NCI-H2227 treated with DMSO at 0.1 percent for 48 hours (cell line): ENCODE data around the gene TANGO2.

Experiments used
- DNase-seq: peaks from one replicate; lab custom pipeline; 2025; lab: John Stamatoyannopoulos, UW

The TANGO2 gene

DNA sequence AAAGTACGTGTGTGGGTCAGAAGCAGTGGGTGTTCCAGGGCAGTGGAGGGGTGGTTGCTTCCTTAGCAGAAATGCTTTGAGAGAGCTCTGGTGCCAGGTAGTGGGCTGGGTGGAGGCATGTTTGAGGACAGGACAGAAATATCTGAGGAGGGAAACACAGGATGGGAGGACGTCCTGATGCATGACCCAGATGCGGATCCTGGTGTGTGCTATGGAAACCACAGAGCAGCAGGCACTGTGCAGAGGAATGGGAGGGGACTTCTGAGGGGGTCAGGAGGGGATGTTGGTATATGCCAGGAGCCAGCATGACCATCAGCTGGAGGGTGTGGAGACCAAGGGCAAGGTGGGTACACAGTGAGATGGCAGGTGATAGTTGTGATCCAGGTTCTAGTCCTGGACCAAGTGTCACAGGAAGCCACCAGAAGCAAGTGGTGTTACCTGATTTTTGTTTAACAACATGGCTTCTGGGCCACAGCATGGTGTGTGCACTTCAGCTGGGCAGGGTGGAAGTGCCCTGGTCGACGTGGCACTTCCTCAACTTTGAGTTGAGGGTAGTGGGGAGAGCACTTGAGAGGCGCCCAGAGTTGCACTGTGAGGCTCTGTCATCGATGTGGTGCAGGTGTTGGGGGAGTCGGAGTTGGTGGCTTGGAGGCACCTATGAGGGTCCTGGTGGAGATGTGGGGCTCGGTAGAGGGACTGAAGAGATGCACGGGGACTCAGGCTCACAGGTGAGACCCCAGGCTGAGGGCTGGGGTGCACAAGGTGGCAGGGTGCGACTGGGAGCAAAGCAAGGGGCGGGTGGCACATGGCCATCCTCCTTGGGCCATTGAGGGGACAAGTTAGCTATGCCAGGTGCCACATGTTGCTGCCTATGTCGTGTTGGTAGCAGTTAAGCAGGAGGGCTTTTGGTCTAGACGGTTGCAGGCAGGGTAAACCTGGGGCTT lies 66.7 kb downstream of the TANGO2 start:
- no peak for DNase-seq

GRCh38 chr22:20088263-20088648 lies 67.3 kb downstream of the TANGO2 start:
- DNase-seq, result no peak

- no peak for DNase-seq
Observed at GRCh38 chr22:20089226-20089976, 68.5 kb downstream of the TANGO2 start.

DNA sequence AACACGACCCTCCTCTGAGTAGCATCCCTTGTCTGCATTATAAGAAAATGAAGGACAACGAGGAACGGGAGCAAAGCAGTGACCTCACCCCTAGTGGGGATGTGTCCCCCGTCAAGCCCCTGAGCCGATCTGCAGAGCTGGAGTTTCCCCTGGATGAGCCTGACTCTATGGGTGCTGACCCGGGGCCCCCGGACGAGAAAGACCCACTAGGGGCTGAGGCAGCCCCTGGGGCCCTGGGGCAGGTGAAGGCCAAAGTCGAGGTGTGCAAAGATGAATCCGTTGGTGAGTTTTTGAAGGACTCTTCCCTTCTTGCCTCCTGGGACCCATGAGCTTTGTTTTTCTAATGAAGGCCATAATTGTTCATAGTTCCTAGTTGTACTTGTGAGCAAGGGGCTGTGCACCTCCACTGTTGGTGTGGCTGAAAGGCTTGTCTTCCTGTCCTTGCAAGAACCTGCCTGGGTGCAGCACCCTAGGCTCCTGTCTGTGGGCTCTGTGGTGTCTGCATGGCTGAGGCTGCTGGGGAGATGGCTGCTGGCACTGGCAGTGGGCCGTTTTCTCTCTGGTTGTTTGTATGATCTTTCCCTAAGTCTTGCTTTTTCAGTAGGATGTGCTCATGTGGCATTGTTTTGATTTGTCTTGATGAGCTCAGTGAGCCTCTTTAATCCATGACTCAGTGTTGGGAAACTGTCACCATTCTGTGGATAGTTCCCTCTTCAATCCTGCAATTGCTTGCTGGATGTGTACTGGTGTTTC lies 69.2 kb downstream of the TANGO2 start:
- no peak for DNase-seq

GRCh38 chr22:20090730-20091240 lies 69.9 kb downstream of the TANGO2 start:
- no peak for DNase-seq

DNA sequence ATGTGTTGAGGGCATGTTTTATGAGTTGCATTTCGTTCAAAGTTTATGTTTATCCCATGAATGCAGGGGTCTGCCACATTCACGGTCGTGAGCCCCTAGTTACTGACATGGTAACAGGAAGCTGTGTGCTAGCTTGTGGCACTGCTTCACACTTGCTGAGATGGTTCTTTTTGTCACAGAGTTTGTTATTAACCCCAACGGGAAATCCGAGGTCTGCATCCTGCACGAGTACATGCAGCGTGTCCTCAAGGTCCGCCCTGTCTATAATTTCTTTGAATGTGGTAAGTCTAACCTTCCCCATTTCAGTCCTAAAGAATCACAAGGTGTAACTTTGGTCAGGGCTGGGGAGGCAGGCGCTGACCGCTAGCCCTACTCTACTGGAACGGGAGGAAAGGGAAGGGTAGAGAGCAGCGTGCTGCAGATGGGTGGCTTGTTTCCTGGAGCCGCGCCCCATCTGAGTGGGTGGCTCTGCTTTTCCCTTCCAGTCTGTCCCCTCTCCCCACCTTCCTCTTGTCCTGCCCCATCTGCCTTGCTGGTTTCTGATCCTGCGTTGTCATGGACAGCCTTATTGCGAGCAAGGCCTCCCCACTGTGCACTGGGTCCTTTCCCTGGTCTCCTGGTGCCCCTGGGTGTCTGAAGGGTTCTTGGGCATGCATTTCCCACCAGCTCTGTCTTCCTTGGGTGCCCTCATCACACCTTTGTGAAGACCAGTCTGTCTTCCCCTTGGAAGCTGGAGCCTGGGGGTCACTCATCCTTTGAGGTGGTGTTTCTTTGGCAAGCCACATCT lies 71.0 kb downstream of the TANGO2 start:
- DNase-seq, result no peak

DNA sequence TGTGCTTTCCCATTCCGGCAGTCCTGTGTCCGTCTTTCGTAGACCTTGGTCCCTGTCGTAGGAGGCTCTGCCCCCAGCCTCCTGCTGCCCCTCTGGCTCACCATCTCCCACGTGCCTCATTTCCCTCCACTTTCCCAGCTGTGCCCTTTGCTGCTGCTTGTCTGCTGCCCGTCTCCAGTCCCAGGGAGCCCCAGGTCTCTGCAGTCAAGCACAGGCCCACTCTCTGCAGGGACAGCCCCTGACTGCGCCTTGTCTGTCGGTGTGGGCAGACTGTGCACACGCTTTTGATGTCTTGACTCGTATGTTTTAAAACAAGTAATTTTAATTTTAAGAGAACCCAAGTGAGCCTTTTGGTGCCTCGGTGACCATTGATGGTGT lies 71.6 kb downstream of the TANGO2 start:
- no peak for DNase-seq

DNA sequence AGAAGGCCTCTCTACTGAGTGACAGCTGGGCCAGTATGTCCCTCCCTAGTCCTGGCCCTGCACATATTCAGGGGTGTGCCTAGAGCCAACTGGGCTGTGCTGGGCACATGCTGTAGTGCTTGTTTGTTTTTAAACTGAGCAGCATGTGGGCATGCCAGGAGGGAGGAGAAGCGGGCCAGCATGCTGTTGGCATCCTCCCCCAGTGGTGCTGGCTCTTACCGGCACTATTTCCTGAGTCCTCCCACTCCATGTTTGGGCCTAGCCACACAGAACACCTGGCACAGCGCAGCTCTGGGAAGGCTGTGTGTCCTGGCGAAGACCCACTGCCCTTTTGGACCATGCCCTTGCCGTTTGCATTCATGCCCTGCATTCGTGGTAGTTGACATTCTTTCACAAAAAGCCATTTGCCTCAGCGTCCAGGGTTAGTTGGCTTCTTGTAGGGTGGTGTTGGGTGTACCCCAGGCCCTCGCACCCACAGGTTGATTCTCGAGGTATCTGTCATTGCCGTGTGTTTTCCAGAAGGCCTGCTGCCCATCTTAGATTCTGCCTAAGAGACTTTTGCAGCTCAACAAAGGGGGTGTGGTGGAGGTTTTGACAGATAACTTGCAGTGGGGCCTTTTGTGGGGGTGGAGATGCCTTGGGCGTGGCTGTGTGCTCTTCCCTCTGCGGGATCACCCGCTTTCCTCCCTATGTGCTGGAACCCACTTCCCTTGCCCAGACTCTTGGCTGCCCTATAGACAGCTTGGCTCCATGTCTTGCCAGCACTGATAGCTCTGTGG lies 72.7 kb downstream of the TANGO2 start:
- DNase-seq, result no peak

GRCh38 chr22:20094197-20094807 lies 73.4 kb downstream of the TANGO2 start:
- no peak for DNase-seq

GRCh38 chr22:20095521-20095920 lies 74.6 kb downstream of the TANGO2 start:
- no peak for DNase-seq

DNA sequence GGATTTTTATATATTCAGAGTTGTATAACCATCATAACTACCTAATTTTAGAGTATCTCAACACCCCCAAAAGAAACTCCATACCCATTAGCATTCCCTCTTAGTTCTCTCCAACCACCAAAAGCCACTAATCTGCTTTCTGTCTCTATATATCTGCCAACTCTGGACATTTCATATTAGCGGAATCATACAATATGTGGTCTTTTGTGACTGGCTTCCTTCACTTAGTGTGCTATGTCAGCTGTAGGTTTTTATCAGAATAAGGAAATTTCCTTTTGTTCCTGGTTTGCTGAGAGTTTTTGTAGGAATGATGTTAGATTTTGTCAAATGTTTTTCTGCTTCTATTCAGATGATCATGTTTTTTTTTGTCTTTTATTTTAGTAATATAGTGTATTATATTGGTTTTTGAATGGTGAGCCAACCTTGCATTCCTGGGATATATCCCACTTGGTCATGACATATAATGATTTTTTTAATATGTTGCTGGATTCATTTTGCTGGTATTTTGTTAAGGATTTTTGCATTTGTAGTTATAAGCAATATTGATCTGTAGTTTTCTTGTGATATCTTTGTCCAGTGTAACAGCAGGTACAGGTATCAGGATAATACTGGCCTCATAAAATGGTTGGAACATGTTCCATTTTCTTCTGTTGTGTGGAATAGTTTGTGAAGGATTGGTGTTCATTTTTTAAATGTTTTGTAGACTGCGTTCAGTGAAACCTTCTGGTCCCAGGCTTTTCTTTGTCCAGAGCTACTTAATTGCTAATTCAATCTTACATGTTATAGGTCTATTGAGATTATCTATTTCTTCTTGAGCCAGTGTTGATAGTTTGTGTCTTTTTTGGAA lies 75.9 kb downstream of the TANGO2 start:
- DNase-seq, result no peak

DNA sequence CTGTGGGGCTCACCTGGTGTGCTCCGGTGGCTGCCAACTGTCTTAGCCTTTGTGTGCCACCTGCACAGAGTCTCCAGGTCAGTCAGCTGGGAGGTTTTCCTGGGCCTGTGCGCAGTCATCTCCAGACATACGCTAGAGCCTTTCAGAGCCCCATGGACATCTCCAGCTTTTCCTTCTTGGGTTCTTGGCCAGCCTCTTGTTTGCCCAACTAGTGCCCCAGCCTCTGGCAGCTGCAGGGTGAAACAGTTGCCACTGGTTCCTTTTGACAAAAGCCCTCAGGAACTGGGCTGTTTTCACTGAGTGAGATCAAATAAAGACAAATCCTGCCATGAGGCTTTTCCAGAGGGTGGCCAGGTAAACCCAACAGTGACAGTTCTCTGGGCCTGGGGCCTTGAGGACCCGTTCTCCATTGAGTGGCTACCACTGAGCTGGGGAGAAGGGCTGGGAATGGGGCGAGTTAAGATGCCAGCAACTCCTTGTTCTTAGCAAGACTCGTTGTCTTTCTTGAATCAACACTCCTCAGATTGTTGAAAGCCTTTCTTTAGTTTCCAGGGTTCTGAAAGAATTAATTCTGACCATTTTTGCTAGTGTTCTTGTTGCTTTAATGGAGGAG lies 78.3 kb downstream of the TANGO2 start:
- no peak for DNase-seq

DNA sequence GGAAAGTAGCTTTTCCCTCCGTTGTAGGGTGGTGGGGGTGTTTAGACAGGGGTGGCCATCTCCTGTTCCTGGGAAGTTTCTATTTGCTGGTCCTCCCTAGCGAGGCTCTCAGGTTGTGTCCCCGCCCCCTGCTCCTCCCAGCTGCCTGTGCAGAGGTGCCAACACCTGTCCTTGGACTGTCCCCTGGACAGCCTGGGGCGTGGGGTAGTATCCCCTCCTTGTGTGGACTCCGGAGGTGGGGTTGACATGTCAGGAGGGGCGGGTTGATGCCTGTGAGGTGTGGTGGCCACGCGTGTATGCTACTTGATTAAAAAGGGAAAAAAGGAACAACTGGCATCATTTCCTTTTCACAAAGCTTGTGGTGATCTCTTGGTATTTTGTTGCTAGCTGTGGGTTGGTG lies 80.7 kb downstream of the TANGO2 start:
- no peak for DNase-seq

- no peak for DNase-seq
Observed at GRCh38 chr22:20102203-20102780, 81.4 kb downstream of the TANGO2 start.

- no peak for DNase-seq
Observed at GRCh38 chr22:20105456-20106204, 84.7 kb downstream of the TANGO2 start.

- no peak for DNase-seq
Observed at GRCh38 chr22:20106205-20106848, 85.4 kb downstream of the TANGO2 start.

DNA sequence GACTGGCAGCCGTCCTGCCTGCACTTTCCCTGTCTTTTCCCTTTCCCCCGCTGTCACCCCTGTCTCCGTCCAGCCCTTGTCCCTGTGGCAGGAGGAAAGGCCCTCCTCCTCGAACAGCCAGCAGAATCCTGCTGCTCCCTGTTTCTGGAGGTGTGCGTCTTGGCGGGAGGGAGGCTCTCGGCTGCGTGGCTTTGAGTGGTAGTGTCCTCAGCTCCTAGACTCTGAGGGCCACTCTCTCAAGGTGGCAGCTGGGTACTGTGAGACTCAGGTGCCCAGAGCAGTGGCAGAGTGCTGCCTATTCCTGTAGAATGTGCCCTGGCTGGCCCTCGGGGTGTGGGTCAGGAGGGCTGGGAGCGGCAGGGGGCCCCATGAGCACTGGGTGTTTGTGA lies 85.9 kb downstream of the TANGO2 start:
- DNase-seq, result no peak
